ENCODE results near the gene IFRD2.

DNA sequence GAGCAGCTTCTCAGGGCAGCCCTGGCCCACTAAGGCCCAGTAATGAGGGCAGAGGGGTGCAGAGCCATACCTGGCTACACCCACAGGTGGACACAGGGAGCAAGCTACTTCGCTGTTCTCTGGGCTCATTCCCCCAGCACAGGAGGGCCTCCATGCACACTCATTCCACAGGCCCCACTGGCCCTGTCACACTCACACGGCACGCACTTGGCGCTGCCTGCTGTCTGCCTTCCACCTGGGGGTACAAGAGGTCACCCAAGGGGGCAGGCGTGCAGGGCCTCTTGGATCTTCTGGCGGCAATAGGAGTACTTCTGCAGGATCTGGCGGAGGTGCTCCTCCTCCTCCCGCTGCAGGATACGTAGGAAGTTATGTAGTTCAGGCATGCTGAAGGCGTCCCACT is 38.1 kb upstream of the IFRD2 start:
- TF ChIP-seq, protein P1, sequence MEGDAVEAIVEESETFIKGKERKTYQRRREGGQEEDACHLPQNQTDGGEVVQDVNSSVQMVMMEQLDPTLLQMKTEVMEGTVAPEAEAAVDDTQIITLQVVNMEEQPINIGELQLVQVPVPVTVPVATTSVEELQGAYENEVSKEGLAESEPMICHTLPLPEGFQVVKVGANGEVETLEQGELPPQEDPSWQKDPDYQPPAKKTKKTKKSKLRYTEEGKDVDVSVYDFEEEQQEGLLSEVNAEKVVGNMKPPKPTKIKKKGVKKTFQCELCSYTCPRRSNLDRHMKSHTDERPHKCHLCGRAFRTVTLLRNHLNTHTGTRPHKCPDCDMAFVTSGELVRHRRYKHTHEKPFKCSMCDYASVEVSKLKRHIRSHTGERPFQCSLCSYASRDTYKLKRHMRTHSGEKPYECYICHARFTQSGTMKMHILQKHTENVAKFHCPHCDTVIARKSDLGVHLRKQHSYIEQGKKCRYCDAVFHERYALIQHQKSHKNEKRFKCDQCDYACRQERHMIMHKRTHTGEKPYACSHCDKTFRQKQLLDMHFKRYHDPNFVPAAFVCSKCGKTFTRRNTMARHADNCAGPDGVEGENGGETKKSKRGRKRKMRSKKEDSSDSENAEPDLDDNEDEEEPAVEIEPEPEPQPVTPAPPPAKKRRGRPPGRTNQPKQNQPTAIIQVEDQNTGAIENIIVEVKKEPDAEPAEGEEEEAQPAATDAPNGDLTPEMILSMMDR (conservative IDR thresholded peaks at IDR 0.05 in 1 of 2, IDR thresholded peaks at IDR 0.05 in 1 of 2; ENCODE audit: extremely low read depth in 1 of 2, insufficient read depth in 1 of 2, low read depth in 1 of 2, low read length in 2 of 2) = no peak
- TF ChIP-seq EZH2 (IDR thresholded peaks at IDR 0.05; ENCODE audit: borderline replicate concordance, low read length) = no peak
